Transverse colon (tissue), 4 donors: ENCODE measurements around the gene GSDMA. TPM values are rescaled to one million over a fixed set of nuclear protein-coding genes. Genes with fewer than 3 reads are reported as not detected.
"Not testable (repeated sequence)": the region's sequence is repeated elsewhere in the genome, so short reads cannot be mapped to it uniquely, and the experiment has no call there.

Experiments
- DNase-seq: peaks from one replicate; pipeline ENCODE4 v3.0.0-alpha.2; 2019
- H3K27ac ChIP-seq, 4 donors: fragments of 200-600 bp; sonication (generic); 2 replicates each; pipeline ENCODE4 v1.5.1; 2016 to 2018; ENCODE audit warnings: inconsistent platforms in 4 of 4
- H3K27me3 ChIP-seq: fragments of 200-600 bp; sonication (generic); 2 replicates; pipeline ENCODE4 v1.5.1; 2017; ENCODE audit warnings: inconsistent platforms
- H3K36me3 ChIP-seq, 4 donors: fragments of 200-600 bp; sonication (generic); 2 replicates each; pipeline ENCODE4 v1.5.1; 2017 to 2019; ENCODE audit warnings: inconsistent platforms in 4 of 4
- H3K4me1 ChIP-seq, 4 donors: fragments of 200-600 bp; sonication (generic); 2 replicates each; pipeline ENCODE4 v1.5.1; 2017 to 2020; ENCODE audit warnings: inconsistent platforms in 4 of 4
- H3K4me3 ChIP-seq, 4 donors: fragments of 200-600 bp; sonication (generic); 1 replicate in 1 of 4; 2 replicates in 3 of 4; pipeline versions ENCODE4 v1.5.1 to v1.6.1; 2017 to 2019; ENCODE audit warnings: inconsistent platforms in 4 of 4
- H3K9me3 ChIP-seq, 2 donors: fragments of 200-600 bp; sonication (generic); 2 replicates each; pipeline ENCODE4 v1.5.1; 2017 to 2019; ENCODE audit warnings: inconsistent platforms in 2 of 2
- EP300 ChIP-seq: sonication (generic); formaldehyde crosslinking; IDR thresholded peaks from one replicate; pipeline ENCODE4 v1.6.1; 2017; ENCODE audit warnings: antibody characterized with exemption, low read depth
- POLR2A ChIP-seq: fragments of 450-650 bp; IDR thresholded peaks from one replicate; pipeline ENCODE4 v1.6.1; 2016; ENCODE audit warnings: antibody characterized with exemption, mild to moderate bottlenecking, moderate library complexity
- POLR2AphosphoS5 ChIP-seq, 3 donors: sonication (generic); formaldehyde crosslinking; IDR thresholded peaks; one replicate each; pipeline ENCODE4 v1.6.1; 2016; ENCODE audit warnings: antibody characterized with exemption in 3 of 3
- WGBS, 2 donors: methylation state at CpG; one replicate each; pipeline ENCODE4 v1.1.5; 2018; ENCODE audit warnings: low coverage in 1 of 2; 5-methylcytosine and 5-hydroxymethylcytosine counted together
- in situ Hi-C, 4 donors: fragments of 200-750 bp; cut with MboI; loops; one replicate each; pipeline versions ENCODE4 v1.15.0 to v1.15.1; 2017; ENCODE audit warnings: low sequenced_read_pairs in 3 of 4, low pct_ligation_motif_present in 1 of 4, low pct_unique_long_range_greater_than_20kb in 1 of 4
- intact Hi-C: fragments of 100-400 bp; cut with DNase I; formaldehyde crosslinking; loops from one replicate; pipeline ENCODE4 v1.15.1; 2023; ENCODE audit warnings: low total_unique reads
- total RNA-seq, 4 donors: library from RNA; depleted of rRNA; stranded (reverse); fragments of >200 nt; gene quantifications; one replicate each; pipeline ENCODE4 v1.1.0, GENCODE V29; 2016
- TF ChIP-seq, protein P1 (sequence below), 5 experiments: fragments of 200-600 bp in 3 of 5; fragments of 450-650 bp in 2 of 5; sonication (generic) in 3 of 5; IDR thresholded peaks; 1 replicate in 2 of 5; 2 replicates in 3 of 5; pipeline ENCODE4 v1.5.1; 2016 to 2017; ENCODE audit warnings: antibody characterized with exemption in 5 of 5, inconsistent platforms in 3 of 5, mild to moderate bottlenecking in 2 of 5, moderate library complexity in 1 of 5

Gene GSDMA
- total RNA-seq, 4 donors from 2014 or later = 3.7 TPM; not detected in 3

GRCh38 chr17:39996800-39997199 is 34.0 kb downstream of the GSDMA start:
- TF ChIP-seq, protein P1, sequence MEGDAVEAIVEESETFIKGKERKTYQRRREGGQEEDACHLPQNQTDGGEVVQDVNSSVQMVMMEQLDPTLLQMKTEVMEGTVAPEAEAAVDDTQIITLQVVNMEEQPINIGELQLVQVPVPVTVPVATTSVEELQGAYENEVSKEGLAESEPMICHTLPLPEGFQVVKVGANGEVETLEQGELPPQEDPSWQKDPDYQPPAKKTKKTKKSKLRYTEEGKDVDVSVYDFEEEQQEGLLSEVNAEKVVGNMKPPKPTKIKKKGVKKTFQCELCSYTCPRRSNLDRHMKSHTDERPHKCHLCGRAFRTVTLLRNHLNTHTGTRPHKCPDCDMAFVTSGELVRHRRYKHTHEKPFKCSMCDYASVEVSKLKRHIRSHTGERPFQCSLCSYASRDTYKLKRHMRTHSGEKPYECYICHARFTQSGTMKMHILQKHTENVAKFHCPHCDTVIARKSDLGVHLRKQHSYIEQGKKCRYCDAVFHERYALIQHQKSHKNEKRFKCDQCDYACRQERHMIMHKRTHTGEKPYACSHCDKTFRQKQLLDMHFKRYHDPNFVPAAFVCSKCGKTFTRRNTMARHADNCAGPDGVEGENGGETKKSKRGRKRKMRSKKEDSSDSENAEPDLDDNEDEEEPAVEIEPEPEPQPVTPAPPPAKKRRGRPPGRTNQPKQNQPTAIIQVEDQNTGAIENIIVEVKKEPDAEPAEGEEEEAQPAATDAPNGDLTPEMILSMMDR (IDR thresholded peaks at IDR 0.05) = no peak
- TF ChIP-seq POLR2AphosphoS5 (IDR thresholded peaks at IDR 0.05) (no peak), EP300 (no peak), POLR2A (no peak)
- 60 to 63% methylated on average over 1 to 6 of the region's 6 CpGs for WGBS, 2 donors
- Histone ChIP-seq H3K9me3 (no peaks in the 10 kb centered on the region), H3K4me1 (peaks cover 0 to 4% (median 0%) of the 10 kb centered on the region in 4 donors), H3K4me3 (no peak overlapping the region), H3K36me3 (peaks cover 0 to 50% (median 23%) of the 10 kb centered on the region in 4 donors), H3K27ac (no peak overlapping the region), H3K27me3 (no peaks in the 10 kb centered on the region)
- intact Hi-C loops (no loop called here), in situ Hi-C loops (no loop called here)
- no peak for DNase-seq

- H3K27me3 ChIP-seq = no peaks in the 10 kb centered on the region
- peaks cover 0 to 4% (median 0%) of the 10 kb centered on the region in 4 donors for H3K4me1 ChIP-seq
- peaks cover 0 to 43% (median 19%) of the 10 kb centered on the region in 4 donors for H3K36me3 ChIP-seq
- H3K4me3 ChIP-seq = no peak overlapping the region
- 88 to 90% methylated on average over 2 to 4 of the region's 4 CpGs for WGBS, 2 donors
- intact Hi-C loops (no loop called here), in situ Hi-C loops (no loop called here)
- DNase-seq = no peak
- H3K27ac ChIP-seq = no peak overlapping the region
- no peak for TF ChIP-seq POLR2AphosphoS5 (IDR thresholded peaks at IDR 0.05)
- TF ChIP-seq POLR2A = no peak
- TF ChIP-seq, protein P1 (IDR thresholded peaks at IDR 0.05) = no peak
- no peak for TF ChIP-seq EP300
- no peaks in the 10 kb centered on the region for H3K9me3 ChIP-seq
Observed at GRCh38 chr17:39997543-39997942, 34.7 kb downstream of the GSDMA start.

DNA sequence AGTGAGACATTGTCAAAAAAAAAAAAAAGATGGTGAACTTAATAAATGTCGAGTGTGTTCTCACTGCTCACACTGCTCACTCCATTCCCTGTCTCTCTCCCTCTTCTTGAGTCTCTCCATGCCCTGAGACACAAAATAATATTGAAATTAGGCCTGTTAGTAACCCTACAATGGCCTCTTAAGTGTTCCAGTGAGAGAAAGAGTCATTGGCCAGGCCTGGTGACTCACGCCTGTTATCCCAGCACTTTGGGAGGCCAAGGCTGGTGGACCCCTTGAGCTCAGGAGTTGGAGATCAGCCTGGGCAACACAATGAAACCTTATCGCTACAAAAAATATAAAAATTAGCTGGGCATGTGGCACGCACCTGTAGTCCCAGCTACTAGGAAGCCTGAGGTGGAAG is 36.3 kb downstream of the GSDMA start:
- in situ Hi-C loops = no loop called here
- no peak overlapping the region for H3K27ac ChIP-seq
- H3K36me3 ChIP-seq = peaks cover 0 to 28% (median 12%) of the 10 kb centered on the region in 4 donors
- DNase-seq = no peak
- H3K9me3 ChIP-seq = no peaks in the 10 kb centered on the region
- H3K4me1 ChIP-seq = peaks cover 0 to 4% (median 0%) of the 10 kb centered on the region in 4 donors
- TF ChIP-seq EP300 (no peak), POLR2AphosphoS5 (IDR thresholded peaks at IDR 0.05) (no peak), POLR2A (no peak)
- TF ChIP-seq, protein P1 (IDR thresholded peaks at IDR 0.05) = no peak
- no peak overlapping the region for H3K4me3 ChIP-seq
- intact Hi-C loops = no loop called here
- H3K27me3 ChIP-seq = no peaks in the 10 kb centered on the region
- 83% methylated on average over 4 of the region's 4 CpGs; no CpG with 5 or more reads in 1 of the 2 donors for WGBS, 2 donors

DNA sequence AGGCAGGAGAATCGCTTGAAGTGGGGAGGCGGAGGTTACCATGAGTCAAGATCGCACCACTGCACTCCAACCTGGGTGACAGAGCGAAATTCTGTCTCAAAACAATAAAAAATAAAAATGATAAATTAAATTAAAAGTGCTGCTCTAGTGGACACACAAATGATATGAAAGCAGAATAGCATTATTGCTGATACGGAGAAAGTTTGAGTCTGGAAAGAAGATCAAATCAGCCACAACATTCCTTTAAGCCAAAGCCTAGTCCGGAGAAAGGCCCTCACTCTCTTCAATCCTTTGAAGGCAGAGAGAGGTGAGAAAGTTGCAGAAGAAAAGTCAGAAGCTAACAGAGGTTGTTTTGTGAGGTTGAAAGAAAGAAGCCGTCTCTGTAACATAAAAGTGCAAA is 37.4 kb downstream of the GSDMA start:
- no peaks in the 10 kb centered on the region for H3K9me3 ChIP-seq

GRCh38 chr17:40001335-40001734 is 38.5 kb downstream of the GSDMA start:
- intact Hi-C loops, H3K27ac ChIP-seq, H3K4me3 ChIP-seq, DNase-seq, H3K27me3 ChIP-seq, H3K9me3 ChIP-seq, H3K4me1 ChIP-seq: not testable (repeated sequence)
- in situ Hi-C loops = loop anchor here in 1 of 4 donors (25.0 kb wide), 1 partner anchor 286 kb away; the partner anchor contains the start of gene CDC6
- H3K36me3 ChIP-seq = peaks cover 0 to 14% (median 4%) of the 10 kb centered on the region in 4 donors
- WGBS, 2 donors = 96% methylated on average over 8 of the region's 8 CpGs; no CpG with 5 or more reads in 1 of the 2 donors

More for the DNA sequence above, 37.4 kb downstream of the GSDMA start:
- no peaks in the 10 kb centered on the region for H3K27me3 ChIP-seq
- 89 to 98% methylated on average over 7 of the region's 7 CpGs for WGBS, 2 donors
- intact Hi-C loops = no loop called here
- DNase-seq = no peak
- peaks cover 0 to 2% (median 0%) of the 10 kb centered on the region in 4 donors for H3K4me1 ChIP-seq
- TF ChIP-seq EP300 (no peak), POLR2A (no peak), POLR2AphosphoS5 (IDR thresholded peaks at IDR 0.05) (no peak)
- TF ChIP-seq, protein P1 (IDR thresholded peaks at IDR 0.05) = no peak
- peaks cover 0 to 19% (median 6%) of the 10 kb centered on the region in 4 donors for H3K36me3 ChIP-seq
- in situ Hi-C loops = loop anchor here in 1 of 4 donors (25.0 kb wide), 1 partner anchor 287 kb away; the partner anchor contains the start of gene CDC6
- H3K4me3 ChIP-seq = no peak overlapping the region
- H3K27ac ChIP-seq = no peak overlapping the region
